GM18498 (cell line): ENCODE measurements around the gene AK4.
"Not testable (repeated sequence)": the region's sequence is repeated elsewhere in the genome, so short reads cannot be mapped to it uniquely, and the experiment has no call there.

Experiments used
- ATAC-seq: cut with Tn5 transposase; IDR thresholded peaks from one replicate; pipeline ENCODE4 v1.9.1; 2021; ENCODE audit warnings: mild to moderate bottlenecking, moderate library complexity; ENCODE audit not compliant: unreplicated experiment

AK4 gene

DNA sequence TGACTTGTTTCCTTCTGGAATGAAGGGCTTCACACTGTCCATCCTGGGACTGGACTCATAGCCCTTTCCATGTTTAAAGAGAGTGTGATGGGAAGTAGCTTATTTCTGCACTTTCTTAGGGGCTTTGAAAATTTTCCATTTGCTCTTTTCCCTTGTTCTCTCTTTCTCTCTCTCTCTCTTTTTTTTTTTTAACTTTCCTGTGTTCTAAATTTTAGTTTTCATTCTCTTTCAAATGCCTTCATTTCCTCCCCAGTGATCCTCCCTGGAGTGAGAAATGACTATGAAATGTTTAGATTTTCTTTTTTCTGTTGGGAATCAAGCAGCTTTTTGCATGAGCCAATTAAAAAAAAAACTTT lies 2.1 kb downstream of the AK4 start:
- ATAC-seq, result no peak

DNA sequence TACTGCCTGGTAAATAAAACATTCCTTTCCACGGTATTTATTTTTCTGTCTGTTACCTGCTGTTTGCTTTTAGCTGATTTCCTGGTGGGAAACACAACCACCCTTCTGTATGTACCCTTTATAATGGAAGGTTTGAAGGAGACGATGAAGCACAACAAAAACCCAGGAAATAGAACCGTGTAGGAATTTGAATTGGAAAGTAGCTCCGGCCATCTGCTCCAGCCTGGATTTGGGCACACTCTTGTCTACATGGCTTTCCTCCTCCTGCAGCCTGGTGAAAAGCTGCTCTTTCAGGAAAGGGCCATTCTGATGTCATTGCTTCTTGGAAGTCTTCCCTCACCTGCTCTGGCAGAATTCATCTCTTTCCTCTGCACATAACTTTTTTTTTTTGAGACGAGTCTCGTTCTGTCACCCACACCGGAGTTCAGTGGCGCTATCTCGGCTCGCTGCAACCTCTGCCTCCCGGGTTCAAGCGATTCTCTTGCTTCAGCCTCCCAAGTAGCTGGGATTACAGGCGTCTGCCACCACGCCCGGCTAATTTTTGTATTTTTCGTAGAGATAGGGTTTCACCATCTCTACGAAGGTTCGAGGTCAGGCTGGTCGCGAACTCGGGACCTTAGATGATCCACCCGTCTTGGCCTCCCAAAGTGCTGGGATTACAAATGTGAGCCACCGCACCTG lies 2.7 kb downstream of the AK4 start:
- ATAC-seq, result no peak

DNA sequence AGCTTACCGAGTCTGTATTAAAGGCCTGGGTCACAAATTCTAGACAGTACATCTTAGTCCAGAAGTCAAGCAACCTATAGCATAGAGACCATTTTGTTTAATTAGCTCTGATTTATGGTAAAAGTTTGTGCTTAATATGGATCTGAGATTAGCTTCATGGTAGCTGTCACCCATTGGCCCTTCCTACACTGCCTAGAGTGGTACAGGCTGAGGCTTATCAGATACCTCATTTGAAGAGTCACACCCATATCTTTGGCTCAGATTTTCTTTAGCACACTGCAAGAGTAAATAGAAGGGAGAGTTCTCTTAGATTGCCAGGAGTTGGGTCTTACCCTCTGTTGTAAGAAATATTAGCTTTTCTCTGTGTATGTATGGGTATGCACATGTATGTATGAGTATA lies 3.6 kb downstream of the AK4 start:
- ATAC-seq, result no peak

DNA sequence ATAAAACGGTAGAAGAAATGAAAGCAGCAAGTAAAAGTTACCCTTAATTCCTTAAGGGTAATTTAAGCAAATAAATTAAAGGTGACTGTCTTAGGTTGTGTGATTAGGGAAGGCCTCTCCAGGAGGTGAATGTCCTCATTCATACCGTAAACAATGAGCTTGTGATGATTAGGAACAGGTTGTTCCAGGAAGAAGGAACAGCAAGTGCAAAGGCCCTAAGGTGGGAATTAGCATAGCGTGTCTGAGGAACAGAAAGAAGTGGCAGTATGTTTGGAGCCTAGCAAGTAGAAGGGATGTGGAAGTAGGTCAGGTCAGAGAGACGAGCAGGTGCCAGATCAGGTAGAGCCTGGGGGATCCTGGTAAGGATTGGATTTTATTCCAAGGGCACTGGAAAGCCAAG lies 5.6 kb downstream of the AK4 start:
- no peak for ATAC-seq

DNA sequence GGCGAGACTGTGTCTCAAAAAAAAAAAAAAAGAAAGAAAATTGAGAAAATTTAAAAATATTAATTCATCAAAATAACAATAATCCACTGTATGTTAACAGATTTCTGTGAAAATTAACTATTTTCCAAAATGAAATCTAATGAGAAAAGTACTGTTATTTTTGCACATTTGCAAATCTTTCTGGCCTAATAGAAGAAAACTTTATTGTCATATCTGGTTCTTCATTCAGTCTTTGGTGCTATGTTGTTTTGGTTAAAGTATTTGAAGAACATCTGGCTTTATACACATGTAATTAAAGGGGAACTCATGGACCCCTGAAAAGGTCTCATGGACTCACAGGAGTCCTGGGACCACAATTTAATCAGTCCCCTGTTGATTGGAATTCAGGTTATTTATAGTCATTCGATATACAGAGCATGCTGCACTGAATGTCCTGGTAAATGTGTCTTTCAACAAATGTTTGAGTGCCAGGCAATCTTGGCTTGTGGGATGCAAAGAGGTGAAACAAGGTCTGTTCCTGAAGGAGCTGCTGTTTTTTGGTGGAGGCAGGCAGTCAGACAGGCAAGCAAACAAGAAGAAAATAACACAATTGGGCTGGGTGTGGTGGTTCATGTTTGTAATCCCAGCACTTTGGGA lies 9.0 kb downstream of the AK4 start:
- ATAC-seq, result no peak

DNA sequence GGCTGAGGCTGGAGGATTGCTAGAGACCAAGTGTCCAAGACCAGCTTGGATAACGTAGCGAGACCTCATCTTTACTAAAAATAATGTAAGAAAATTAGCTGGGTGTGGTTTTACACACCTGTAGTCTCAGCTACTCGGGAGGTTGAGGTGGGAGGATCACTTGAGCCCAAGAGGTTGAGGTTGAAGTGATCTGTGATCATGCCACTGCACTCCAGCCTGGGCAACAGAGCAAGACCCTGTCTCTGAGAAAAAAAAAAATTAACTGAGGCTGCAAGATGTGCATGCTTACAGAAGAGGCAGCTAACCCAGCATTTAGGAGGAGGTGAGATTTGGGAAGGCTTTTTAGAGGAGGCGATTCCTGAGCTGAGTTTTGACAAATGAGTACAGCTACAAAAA lies 9.5 kb downstream of the AK4 start:
- no peak for ATAC-seq

DNA sequence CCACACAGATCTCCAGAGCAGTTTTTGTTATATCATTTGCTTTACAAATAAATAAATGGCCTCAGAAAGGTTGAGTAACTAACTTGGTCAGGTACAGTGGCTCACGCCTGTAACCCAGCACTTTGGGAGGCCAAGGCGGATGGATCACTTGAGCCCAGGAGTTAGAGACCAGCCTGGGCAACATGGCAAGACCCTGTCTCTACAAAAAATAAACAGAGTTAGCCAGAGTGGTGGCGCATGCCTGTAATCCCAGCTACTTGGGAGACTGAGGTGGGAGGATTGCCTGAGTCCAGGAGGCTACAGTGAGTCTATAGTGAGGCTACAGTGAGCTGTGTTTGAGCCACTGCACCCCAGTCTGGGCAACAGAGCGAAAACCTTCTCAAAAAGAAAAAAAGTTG lies 11.3 kb downstream of the AK4 start:
- ATAC-seq, result not testable (repeated sequence)

DNA sequence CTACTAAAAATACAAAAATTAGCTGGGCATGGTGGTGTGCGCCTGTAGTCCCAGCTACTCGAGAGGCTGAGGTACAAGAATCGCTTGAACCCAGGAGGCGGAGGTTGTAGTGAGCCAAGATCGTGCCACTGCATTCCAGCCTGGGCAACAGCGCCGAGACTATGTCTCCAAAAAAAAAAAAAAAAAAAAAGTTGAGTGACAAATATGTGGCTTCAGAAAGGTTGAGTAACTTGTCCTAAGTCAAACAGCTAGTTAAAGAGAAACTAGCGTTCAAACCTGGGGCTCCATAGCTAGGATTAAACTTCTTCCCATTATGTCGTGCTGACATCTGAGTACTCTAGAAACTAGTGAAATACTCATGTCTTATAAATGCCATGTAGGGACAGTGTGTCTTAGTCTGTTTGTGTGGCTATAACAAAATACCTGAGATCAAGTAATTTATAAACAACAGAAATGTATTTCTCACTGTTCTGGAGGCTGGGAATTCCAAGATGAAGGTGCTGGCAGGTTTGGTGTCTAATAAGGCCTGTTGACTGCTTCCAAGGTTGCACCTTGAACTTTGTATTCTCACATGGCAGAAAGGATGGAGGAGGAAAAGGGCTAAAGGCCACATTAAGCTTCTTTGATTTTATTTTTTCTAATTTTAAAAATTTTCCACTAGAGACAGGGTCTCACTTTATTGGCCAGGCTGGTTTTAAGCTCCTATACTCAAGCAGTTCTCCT lies 12.0 kb downstream of the AK4 start:
- ATAC-seq, result no peak

DNA sequence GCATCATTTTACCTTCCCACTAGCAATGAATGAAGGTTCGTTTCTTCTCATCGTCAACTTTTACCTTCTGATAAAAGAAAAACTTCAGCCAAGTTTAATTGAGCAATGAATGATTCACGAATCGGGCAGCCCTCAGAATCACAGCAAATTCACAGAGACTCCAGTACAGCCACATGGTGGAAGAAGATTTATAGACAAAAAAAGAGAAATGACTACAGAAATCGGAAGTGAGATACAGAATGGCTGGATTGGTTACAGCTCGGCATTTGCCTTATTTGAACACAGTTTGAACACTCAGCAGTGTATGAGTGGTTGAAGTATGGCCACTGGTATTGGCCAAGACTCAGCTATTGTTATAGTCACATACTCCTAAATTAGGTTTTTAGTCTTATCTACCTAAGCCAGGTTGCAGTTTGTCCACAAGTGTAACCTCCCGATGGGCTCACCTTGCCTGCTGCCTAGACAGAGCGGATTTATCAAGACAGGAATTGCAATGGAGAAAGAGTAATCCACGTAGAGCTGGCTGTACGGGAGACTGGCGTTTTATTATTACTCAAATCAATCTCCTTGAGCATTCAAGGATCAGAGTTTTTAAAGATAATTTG lies 15.3 kb downstream of the AK4 start:
- no peak for ATAC-seq

DNA sequence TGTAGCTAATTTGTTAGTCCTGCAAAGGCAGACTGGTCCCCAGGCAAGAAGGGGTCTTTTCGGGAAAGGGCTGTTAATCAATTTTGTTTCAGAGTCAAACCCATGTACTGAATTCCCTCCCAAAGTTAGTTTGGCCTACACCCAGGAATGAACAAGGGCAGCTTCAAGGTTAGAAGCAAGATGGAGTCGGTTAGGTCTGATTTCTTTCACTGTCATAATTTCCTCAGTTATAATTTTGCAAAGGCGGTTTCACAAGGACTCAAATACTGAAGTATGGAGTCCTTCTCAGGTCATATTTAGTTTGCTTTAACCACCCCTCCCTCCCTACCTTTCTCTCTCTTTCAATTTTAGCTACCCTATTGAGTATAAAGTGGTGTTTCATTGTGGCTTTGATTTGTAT lies 16.1 kb downstream of the AK4 start:
- ATAC-seq, result not testable (repeated sequence)

DNA sequence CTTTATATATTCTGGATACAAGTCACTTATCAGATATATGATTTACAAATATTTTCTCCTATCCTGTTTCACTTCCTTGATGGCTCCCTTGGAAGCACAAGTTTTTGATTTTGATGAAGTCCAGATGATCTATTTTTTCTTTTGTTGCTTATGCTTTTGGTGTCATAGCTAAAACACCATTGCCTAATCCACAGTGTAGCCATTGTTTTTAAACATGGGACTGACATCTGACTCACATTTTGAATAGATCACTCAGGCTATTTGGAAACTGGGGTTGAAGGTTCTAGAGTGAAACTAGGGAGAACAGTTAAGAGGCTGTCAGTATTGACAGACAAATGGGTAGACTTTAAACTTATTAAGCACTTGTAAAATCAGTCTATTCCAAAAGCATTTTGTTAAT lies 16.6 kb downstream of the AK4 start:
- no peak for ATAC-seq

DNA sequence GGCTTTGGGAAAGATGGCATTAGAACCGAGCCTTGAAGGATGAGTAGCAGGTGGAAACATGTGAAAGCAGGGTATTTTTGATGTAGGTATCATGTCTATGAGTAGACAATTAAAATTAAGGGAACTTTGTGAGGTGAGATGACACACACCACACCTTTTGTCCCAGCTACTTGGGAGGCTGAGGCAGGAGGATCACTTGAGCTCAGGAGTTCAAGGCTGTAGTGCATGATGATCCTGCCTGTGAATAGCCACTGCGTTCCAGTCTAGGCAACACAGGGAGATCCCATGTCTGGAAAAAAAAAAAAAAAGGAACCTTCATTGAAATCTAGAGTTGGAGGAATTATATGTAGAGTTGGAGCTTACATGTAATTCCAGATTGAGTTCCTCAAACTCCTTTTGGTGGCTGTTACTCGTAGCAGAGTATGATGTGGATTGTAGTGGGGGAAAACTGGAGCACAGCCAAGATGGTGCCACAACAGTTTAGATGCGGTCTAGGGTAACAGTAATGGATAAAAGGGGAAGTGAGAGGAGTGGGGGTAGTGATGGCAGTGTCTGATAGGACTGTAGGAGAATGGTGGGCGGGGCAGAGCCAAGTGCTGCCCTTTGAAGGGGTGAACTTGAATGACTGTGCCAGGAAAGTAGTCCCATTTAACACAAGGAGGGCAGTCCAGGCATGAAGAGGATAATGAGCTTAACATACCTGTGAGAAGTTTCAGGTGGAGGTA lies 17.4 kb downstream of the AK4 start:
- ATAC-seq, result peak; percentile 92

DNA sequence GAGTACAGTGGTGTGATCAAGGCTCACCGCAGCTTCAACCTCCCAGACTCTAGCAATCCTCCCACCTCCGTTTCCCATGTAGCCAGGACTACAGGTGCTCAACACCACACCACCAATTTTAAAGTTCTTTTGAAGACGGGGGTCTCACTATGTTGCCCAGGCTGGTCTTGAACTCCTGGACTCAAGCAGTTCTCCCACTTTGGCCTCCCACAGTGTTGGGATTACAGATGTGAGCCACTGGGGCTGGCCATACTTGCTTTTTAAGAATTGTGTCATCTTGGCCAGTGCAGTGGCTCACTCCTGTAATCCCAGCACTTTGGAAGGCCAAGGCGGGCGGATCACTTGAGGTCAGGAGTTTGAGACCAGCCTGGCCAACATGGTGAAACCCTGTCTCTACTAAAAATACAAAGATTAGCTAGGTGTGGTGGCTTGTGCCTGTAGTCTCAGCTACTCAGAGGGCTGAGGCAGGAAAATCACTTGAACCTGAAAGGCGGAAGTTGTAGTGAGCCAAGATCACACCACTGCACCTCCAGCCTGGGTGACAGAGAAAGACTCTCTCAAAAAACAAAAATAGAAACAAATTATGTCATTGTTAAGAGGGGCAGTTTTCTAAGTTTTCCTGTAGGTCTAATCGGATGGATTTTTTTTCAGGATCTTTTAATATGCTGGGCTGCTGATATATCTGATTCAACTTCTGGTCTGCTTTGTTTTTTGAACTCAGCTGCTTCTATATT lies 18.7 kb downstream of the AK4 start:
- no peak for ATAC-seq

DNA sequence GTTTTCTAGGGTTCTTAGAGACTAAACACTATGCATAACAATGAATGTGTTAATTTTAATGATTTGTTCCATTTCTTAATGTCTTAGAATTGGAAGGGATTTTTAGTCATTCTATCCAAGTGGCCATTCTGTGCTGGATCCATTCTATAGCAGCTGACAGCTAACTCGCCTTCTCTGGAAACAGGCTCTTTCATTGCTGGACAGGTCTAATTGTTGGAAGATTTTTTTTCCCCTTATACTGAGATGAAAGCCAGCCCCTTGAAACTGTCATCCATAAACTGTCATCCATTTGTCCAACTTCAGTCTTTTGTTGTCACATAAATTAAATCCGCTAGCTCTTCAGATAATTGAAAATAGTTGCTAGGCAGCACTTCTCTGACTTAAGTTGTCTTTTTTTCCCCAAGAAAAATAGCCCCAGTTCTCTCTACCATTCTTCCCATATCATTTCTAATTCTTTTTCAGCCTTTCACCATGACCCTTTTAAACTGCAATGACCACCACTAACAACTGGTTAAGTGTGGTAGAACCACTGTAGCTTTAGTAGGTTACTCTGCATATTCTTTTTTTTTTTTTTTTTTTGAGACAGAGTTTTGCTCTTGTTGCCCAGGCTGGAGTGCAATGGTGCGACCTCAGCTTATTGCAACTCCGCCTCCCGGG lies 19.7 kb downstream of the AK4 start:
- ATAC-seq, result no peak

DNA sequence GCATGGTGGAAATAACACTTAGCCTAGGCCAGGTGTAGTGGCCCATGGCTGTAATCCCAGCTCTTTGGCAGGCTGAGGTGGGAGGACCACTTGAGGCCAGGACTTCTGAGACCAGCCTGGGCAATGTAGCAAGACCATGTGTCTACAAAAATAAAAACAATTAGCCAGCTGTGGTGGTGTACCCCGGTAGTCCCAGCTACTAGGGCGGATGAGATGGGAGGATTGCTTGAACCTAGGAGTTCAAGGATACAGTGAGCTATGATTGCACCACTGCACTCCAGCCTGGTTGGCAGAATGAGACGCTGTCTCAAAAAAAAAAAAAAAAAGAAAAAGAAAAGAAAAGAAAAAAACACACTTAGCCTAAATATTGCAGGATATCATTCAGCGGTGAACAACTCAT lies 20.9 kb downstream of the AK4 start:
- no peak for ATAC-seq

DNA sequence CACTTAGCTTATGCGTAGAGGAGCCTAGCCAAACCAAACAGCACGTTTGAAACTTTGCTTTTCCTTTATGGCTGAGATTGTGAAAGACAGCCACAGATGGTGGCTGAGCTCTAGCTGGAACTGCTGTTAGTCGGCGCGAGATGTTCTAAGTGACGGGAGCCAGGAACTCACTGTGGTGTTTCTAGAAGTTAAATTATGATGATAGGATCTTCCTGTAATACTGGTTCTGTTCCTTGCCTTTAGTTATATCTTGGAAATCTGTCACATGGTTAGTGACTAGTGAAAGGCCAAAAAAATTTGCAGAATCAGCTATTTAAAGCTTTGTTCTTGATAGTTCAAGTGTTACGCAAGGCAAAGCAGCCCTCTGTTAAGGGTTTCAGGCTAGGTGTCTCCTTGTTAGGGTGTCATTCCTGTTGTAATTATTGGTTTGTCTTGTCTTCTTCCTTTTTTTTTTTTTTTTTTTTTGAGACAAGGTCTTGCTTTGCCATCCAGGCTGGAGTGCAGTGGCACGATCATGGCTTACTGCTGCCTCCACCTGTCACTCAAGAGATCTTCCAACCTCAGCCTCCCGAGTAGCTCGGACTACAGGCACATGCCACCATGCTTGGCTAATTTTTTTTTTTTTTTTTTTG lies 22.6 kb downstream of the AK4 start:
- no peak for ATAC-seq

DNA sequence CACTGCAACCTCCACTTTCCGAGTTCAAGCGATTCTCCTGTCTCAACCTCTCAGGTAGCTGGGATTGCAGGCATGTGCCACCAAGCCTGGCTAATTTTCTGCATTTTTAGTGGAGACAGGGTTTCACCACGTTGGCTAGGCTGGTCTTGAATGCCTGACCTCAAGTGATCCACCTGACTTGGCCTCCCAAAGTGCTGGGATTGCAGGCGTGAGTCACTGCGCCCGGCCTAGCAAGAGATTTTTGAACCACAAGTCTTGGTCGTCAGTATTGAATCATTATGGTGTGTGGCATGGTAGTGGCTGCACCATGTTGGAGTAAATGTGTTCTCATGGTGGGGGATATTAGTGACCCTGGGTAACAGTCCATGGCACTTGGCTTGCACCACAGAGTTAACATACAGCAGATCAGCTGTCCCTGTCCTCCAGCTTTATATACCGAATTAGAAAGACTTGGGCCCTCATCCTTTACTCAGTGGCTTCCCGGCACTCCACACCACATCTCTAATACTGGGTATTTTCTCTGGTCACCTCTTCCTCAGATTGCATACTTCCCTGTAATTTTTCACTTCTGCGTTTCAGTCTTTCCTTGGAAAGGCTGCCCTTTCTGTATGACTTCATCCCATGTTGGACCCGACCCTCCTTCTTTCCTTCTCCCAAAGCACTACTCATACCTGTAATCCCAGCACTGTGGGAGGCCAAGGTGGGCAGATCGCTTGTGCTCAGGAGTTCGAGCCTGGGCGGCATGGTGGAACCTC lies 25.1 kb downstream of the AK4 start:
- ATAC-seq, result no peak

DNA sequence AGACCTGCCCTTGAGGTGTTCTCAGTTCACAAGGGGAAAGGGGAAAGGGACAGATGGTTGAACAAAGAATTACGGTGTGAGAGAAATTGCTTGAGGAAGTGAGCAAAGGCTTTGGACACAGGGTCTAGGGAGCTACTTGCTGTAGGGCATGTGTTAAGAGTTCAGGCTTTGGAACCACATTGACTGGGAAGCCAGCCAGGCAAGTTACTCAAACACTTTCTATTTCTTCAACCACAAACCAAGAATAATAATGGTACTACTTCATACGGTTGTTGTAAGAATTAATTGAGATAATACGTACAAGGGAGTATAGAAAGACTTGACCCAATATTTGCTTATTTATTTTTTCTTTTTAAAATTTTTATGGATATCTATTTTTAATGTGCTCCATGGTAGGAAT lies 26.6 kb downstream of the AK4 start:
- peak; percentile 88 for ATAC-seq
